GM18498 (cell line): ENCODE results near the gene PIGS.
"Not testable (repeated sequence)": the region's sequence is repeated elsewhere in the genome, so short reads cannot be mapped to it uniquely, and the experiment has no call there.

Source experiments
- ATAC-seq: cut with Tn5 transposase; IDR thresholded peaks from one replicate; pipeline ENCODE4 v1.9.1; 2021; ENCODE audit warnings: mild to moderate bottlenecking, moderate library complexity; ENCODE audit not compliant: unreplicated experiment

Gene PIGS

GRCh38 chr17:28532050-28532960 lies 39.0 kb downstream of the PIGS start:
- ATAC-seq: no peak

GRCh38 chr17:28530926-28531325 lies 40.4 kb downstream of the PIGS start:
- ATAC-seq: no peak

GRCh38 chr17:28530250-28530649 lies 41.1 kb downstream of the PIGS start:
- ATAC-seq: no peak

GRCh38 chr17:28529013-28529400 lies 42.3 kb downstream of the PIGS start:
- ATAC-seq: no peak

- no peak for ATAC-seq
These were observed 42.9 kb downstream of the PIGS start for GRCh38 chr17:28528327-28529012.

GRCh38 chr17:28527859-28528258 lies 43.5 kb downstream of the PIGS start:
- no peak for ATAC-seq

GRCh38 chr17:28527181-28527681 lies 44.1 kb downstream of the PIGS start:
- ATAC-seq: no peak

- ATAC-seq: no peak
These were observed 44.9 kb downstream of the PIGS start for GRCh38 chr17:28526381-28526780.

GRCh38 chr17:28524476-28525424 lies 46.6 kb downstream of the PIGS start:
- ATAC-seq: no peak

GRCh38 chr17:28523876-28524275 lies 47.4 kb downstream of the PIGS start:
- no peak for ATAC-seq

- ATAC-seq: no peak
These were observed 48.1 kb downstream of the PIGS start for GRCh38 chr17:28523186-28523585.

GRCh38 chr17:28522281-28522680 lies 49.0 kb downstream of the PIGS start:
- not testable (repeated sequence) for ATAC-seq

- no peak for ATAC-seq
These were observed 49.8 kb downstream of the PIGS start for GRCh38 chr17:28521311-28522085.

- no peak for ATAC-seq
These were observed 50.6 kb downstream of the PIGS start for GRCh38 chr17:28520687-28521086.

- no peak for ATAC-seq
These were observed 52.1 kb downstream of the PIGS start for GRCh38 chr17:28519236-28519635.

- no peak for ATAC-seq
These were observed 52.7 kb downstream of the PIGS start for GRCh38 chr17:28518578-28518977.

GRCh38 chr17:28518132-28518531 lies 53.2 kb downstream of the PIGS start:
- ATAC-seq: no peak

GRCh38 chr17:28515518-28515917 lies 55.8 kb downstream of the PIGS start:
- no peak for ATAC-seq

- ATAC-seq: no peak
These were observed 56.7 kb downstream of the PIGS start for GRCh38 chr17:28514561-28515002.

GRCh38 chr17:28513476-28513875 lies 57.8 kb downstream of the PIGS start:
- ATAC-seq: no peak
